ENCODE data around the gene RGS21. TPM values are rescaled to one million over a fixed set of nuclear protein-coding genes. Genes with fewer than 3 reads are reported as not detected.

The RGS21 gene
- total and polyA plus RNA-seq, 10 of the 15 experiments (the other 5 are each of a cell fraction or from before 2014, with no cell fraction given): not detected

DNA sequence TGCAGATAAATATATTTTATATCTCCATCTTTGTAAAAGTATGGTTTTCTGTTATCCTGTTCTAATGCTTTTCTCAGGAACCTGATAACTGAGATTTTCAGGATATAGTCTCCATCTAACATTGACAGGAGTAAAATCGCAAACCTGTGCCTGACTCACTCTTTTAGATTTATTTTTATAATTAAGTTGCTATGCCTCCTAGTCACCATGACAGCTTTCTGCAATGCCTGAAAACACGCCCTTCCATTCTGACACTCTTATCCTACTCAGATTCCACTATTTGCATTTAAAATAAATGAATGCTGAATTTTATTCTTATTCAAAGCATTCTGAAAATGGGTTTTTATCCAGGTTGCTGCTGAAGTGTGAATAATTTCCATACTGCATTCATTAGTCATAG is 62.8 kb downstream of the RGS21 start:
- ChIA-PET POLR2A (no interaction called here), CTCF (no interaction called here), RAD21 (ENCODE audit: unreplicated experiment) (no interaction called here), SMC1A (ENCODE audit: uncharacterized antibody, unreplicated experiment) (no interaction called here)
- H3K79me2 ChIP-seq (ENCODE audit: control insufficient read depth, insufficient read depth, low read length): no peaks in the 10 kb centered on the region
- no peak overlapping the region for H2AFZ ChIP-seq (ENCODE audit: control insufficient read depth, low read depth, low read length)
- TF ChIP-seq, protein P1, sequence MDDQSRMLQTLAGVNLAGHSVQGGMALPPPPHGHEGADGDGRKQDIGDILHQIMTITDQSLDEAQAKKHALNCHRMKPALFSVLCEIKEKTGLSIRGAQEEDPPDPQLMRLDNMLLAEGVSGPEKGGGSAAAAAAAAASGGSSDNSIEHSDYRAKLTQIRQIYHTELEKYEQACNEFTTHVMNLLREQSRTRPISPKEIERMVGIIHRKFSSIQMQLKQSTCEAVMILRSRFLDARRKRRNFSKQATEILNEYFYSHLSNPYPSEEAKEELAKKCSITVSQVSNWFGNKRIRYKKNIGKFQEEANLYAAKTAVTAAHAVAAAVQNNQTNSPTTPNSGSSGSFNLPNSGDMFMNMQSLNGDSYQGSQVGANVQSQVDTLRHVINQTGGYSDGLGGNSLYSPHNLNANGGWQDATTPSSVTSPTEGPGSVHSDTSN (IDR thresholded peaks at IDR 0.05; ENCODE audit: insufficient replicate concordance, low read depth, low read length): no peak
- TF ChIP-seq BHLHE40 (IDR thresholded peaks at IDR 0.05; ENCODE audit: borderline replicate concordance in 1 of 2, low read depth in 2 of 2, low read length in 1 of 2) (no peak), FOXK2 (IDR thresholded peaks at IDR 0.05) (no peak), ZNF622 (IDR thresholded peaks at IDR 0.05) (no peak), RCOR1 (conservative IDR thresholded peaks at IDR 0.05; ENCODE audit: low read depth, low read length) (no peak)
- H3K4me3 ChIP-seq: no peak overlapping the region
- intact Hi-C loops (cut with micrococcal nuclease; ENCODE audit: unreplicated experiment) (no loop called here), in situ Hi-C loops (cut with MboI) (no loop called here)
- ATAC-seq (no peak), FAIRE-seq (no peak), DNase-seq (ENCODE audit: low read depth, low spot score) (no peak)
- no peak overlapping the region for H3K9ac ChIP-seq (ENCODE audit: control insufficient read depth, insufficient read depth, low read length)
- H3K4me2 ChIP-seq (ENCODE audit: control insufficient read depth, insufficient read depth): no peak overlapping the region
- no peaks in the 10 kb centered on the region for H3K4me1 ChIP-seq (ENCODE audit: control insufficient read depth, insufficient read depth, low read length)
- 37% methylated on average over 2 of the region's 2 CpGs for WGBS (ENCODE audit: insufficient coverage, insufficient replicate concordance, low lambda C conversion rate, missing lambda C conversion rate)
- no peaks in the 10 kb centered on the region for H4K20me1 ChIP-seq (ENCODE audit: control insufficient read depth, insufficient read depth)
- no TSS peak for BruUV-seq (replicated peaks)
- no peak overlapping the region for H3K27ac ChIP-seq (ENCODE audit: control insufficient read depth, insufficient read depth)
- no peaks in the 10 kb centered on the region for H3K27me3 ChIP-seq (replicated peaks in 1 of 2; ENCODE audit: control insufficient read depth in 2 of 2, insufficient read depth in 2 of 2, low read length in 1 of 2)
- no peaks in the 10 kb centered on the region for H3K36me3 ChIP-seq (ENCODE audit: control insufficient read depth in 2 of 2, insufficient read depth in 2 of 2, low read length in 1 of 2)
- no peaks in the 10 kb centered on the region; the same call in 2 of the 3 replicates for H3K9me3 ChIP-seq (replicated peaks; ENCODE audit: control insufficient read depth, insufficient read depth, low read length)

DNA sequence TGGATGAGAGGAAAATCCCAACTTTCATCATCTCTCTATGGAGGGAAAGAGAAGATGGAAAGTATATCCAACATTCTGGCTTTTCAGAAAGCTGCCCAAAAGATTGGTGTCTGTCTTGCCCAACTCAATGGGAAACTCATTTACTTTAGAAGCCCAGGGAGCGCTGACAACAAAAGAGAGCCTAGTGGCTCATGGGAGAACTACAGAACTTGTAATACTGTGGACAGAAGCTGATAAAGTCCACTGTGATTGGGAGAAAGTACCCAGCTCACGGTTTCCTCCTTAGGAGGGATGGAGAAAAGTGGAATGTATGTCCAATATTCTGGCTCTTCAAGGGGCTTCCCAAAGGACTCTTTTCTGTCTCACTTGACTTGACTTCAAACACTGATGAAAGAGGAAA is 66.0 kb downstream of the RGS21 start:
- no peaks in the 10 kb centered on the region; the same call in 2 of the 3 replicates for H3K9me3 ChIP-seq (replicated peaks; ENCODE audit: control insufficient read depth, insufficient read depth, low read length)
- no peak for FAIRE-seq
- no TSS peak for BruUV-seq (replicated peaks)
- in situ Hi-C loops (cut with MboI): no loop called here
- WGBS (ENCODE audit: insufficient coverage, insufficient replicate concordance, low lambda C conversion rate, missing lambda C conversion rate): 3% methylated on average over 2 of the region's 2 CpGs
- H3K4me1 ChIP-seq (ENCODE audit: control insufficient read depth, insufficient read depth, low read length): no peaks in the 10 kb centered on the region
- no peak overlapping the region for H3K4me3 ChIP-seq
- H3K27ac ChIP-seq (ENCODE audit: control insufficient read depth, insufficient read depth): no peak overlapping the region
- ChIA-PET POLR2A (no interaction called here), CTCF (interaction anchor here (0.7 kb wide), 1 partner anchor 807 kb away, joined by 3 read pairs; no protein-coding TSS in a partner anchor), SMC1A (ENCODE audit: uncharacterized antibody, unreplicated experiment) (no interaction called here), RAD21 (ENCODE audit: unreplicated experiment) (no interaction called here)
- H3K79me2 ChIP-seq (ENCODE audit: control insufficient read depth, insufficient read depth, low read length): no peaks in the 10 kb centered on the region
- no peak overlapping the region for H3K9ac ChIP-seq (ENCODE audit: control insufficient read depth, insufficient read depth, low read length)
- H3K36me3 ChIP-seq (ENCODE audit: control insufficient read depth in 2 of 2, insufficient read depth in 2 of 2, low read length in 1 of 2): no peaks in the 10 kb centered on the region
- no peaks in the 10 kb centered on the region; the same call in 1 of the 2 replicates for H4K20me1 ChIP-seq (ENCODE audit: control insufficient read depth, insufficient read depth)
- peak; percentile 69 for ATAC-seq
- TF ChIP-seq PAX8 (IDR thresholded peaks at IDR 0.05) (no peak), KAT2A (conservative IDR thresholded peaks at IDR 0.05; ENCODE audit: control insufficient read depth, low read depth, low read length) (no peak), MTA2 (IDR thresholded peaks at IDR 0.05; ENCODE audit: low read depth) (no peak)
- TF ChIP-seq, protein P2, sequence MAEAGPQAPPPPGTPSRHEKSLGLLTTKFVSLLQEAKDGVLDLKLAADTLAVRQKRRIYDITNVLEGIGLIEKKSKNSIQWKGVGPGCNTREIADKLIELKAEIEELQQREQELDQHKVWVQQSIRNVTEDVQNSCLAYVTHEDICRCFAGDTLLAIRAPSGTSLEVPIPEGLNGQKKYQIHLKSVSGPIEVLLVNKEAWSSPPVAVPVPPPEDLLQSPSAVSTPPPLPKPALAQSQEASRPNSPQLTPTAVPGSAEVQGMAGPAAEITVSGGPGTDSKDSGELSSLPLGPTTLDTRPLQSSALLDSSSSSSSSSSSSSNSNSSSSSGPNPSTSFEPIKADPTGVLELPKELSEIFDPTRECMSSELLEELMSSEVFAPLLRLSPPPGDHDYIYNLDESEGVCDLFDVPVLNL (IDR thresholded peaks at IDR 0.05; ENCODE audit: low read depth, low read length): no peak
- H3K4me2 ChIP-seq (ENCODE audit: control insufficient read depth, insufficient read depth): no peak overlapping the region
- no peak overlapping the region for H2AFZ ChIP-seq (ENCODE audit: control insufficient read depth, low read depth, low read length)
- intact Hi-C loops (cut with micrococcal nuclease; ENCODE audit: unreplicated experiment): no loop called here
- no peak for DNase-seq (ENCODE audit: low read depth, low spot score)
- no peaks in the 10 kb centered on the region for H3K27me3 ChIP-seq (replicated peaks in 1 of 2; ENCODE audit: control insufficient read depth in 2 of 2, insufficient read depth in 2 of 2, low read length in 1 of 2)

All from GM12878 (cell line).